ENCODE results near the gene ICA1L.
A peak's percentile ranks its signal among the peaks of the same experiment; 100 is the strongest.
"Not testable (repeated sequence)": the region's sequence is repeated elsewhere in the genome, so short reads cannot be mapped to it uniquely, and the experiment has no call there.

ICA1L gene

GRCh38 chr2:202847693-202848524 lies 23.7 kb downstream of the ICA1L start:
- no peak for DNase-seq

GRCh38 chr2:202844656-202845055 lies 26.9 kb downstream of the ICA1L start:
- no peak for DNase-seq

GRCh38 chr2:202842690-202843089 lies 28.9 kb downstream of the ICA1L start:
- no peak for DNase-seq

- DNase-seq: no peak
These were observed 30.3 kb downstream of the ICA1L start for GRCh38 chr2:202841090-202841867.

- peak; percentile 67 for DNase-seq
These were observed 40.0 kb downstream of the ICA1L start for GRCh38 chr2:202831242-202832220.

GRCh38 chr2:202824901-202825300 lies 46.7 kb downstream of the ICA1L start:
- peak; percentile 22 for DNase-seq

GRCh38 chr2:202822411-202822810 lies 49.2 kb downstream of the ICA1L start:
- DNase-seq: no peak

- DNase-seq: no peak
These were observed 50.1 kb downstream of the ICA1L start for GRCh38 chr2:202821206-202822160.

GRCh38 chr2:202818321-202818720 lies 53.2 kb downstream of the ICA1L start:
- no peak for DNase-seq

- no peak for DNase-seq
These were observed 53.8 kb downstream of the ICA1L start for GRCh38 chr2:202817771-202818170.

GRCh38 chr2:202815548-202816360 lies 55.8 kb downstream of the ICA1L start:
- peak; percentile 26 for DNase-seq

GRCh38 chr2:202814226-202814625 lies 57.3 kb downstream of the ICA1L start:
- DNase-seq: no peak

GRCh38 chr2:202813387-202813786 lies 58.2 kb downstream of the ICA1L start:
- DNase-seq: no peak

GRCh38 chr2:202808754-202809153 lies 62.8 kb downstream of the ICA1L start:
- DNase-seq: no peak

GRCh38 chr2:202807431-202808138 lies 64.0 kb downstream of the ICA1L start:
- peak; percentile 61 for DNase-seq

GRCh38 chr2:202805911-202806310 lies 65.7 kb downstream of the ICA1L start:
- DNase-seq: not testable (repeated sequence)

GRCh38 chr2:202797944-202798343 lies 73.6 kb downstream of the ICA1L start:
- DNase-seq: no peak

GRCh38 chr2:202790676-202791075 lies 80.9 kb downstream of the ICA1L start:
- DNase-seq: peak; percentile 2

- no peak for DNase-seq
These were observed 84.7 kb downstream of the ICA1L start for GRCh38 chr2:202786842-202787241.

- DNase-seq: no peak
These were observed 88.5 kb downstream of the ICA1L start for GRCh38 chr2:202782940-202783558.

Measured in fibroblast of skin of right biceps (primary cell).